A549 (cell line): ENCODE results near the gene PRPF8.

Source experiments
- BCL3 ChIP-seq: fragments of >200 bp; sonication (Bioruptor Twin); formaldehyde crosslinking; IDR thresholded peaks from 3 replicates; pipeline ENCODE4 v1.6.1; 2016
- BHLHE40 ChIP-seq: IDR thresholded peaks from 2 replicates; pipeline ENCODE4 v1.6.1; 2012; ENCODE audit warnings: low read depth, low read length, inconsistent platforms
- CBX2 ChIP-seq: fragments of 200-600 bp; sonication (generic); IDR thresholded peaks from 2 replicates; pipeline ENCODE4 v1.6.1; 2016; ENCODE audit warnings: low read depth, mild to moderate bottlenecking, borderline replicate concordance
- CEBPB ChIP-seq, 2 experiments: fragments of >200 bp in 1 of 2; sonication (Bioruptor Twin) in 1 of 2; formaldehyde crosslinking in 1 of 2; IDR thresholded peaks; 2 replicates each; pipeline ENCODE4 v1.6.1; 2012 to 2016
- CHD2 ChIP-seq: fragments of 150-350 bp; IDR thresholded peaks from 2 replicates; pipeline ENCODE4 v1.6.1; 2014; ENCODE audit warnings: low read length; ENCODE audit not compliant: partially characterized antibody
- EP300 ChIP-seq, 2 experiments: fragments of >200 bp; sonication (Bioruptor Twin); formaldehyde crosslinking; IDR thresholded peaks; 2 replicates in 1 of 2; 3 replicates in 1 of 2; pipeline ENCODE4 v1.6.1; 2016 to 2017
- FOSL2 ChIP-seq, 2 experiments: fragments of 450-650 bp in 1 of 2; fragments of >200 bp in 1 of 2; sonication (Bioruptor Twin) in 1 of 2; formaldehyde crosslinking; IDR thresholded peaks; 2 replicates each; pipeline versions ENCODE4 v1.5.0 to v1.6.1; 2016 to 2020; ENCODE audit warnings: mild to moderate bottlenecking in 1 of 2, moderate library complexity in 1 of 2
- HDAC2 ChIP-seq: fragments of 200-600 bp; sonication (generic); IDR thresholded peaks from 2 replicates; pipeline ENCODE4 v1.6.1; 2016
- MAZ ChIP-seq: fragments of 150-350 bp; IDR thresholded peaks from 2 replicates; pipeline ENCODE4 v1.6.1; 2014; ENCODE audit warnings: antibody characterized with exemption, low read depth, low read length, borderline replicate concordance
- POLR2A ChIP-seq: IDR thresholded peaks from 2 replicates; pipeline ENCODE4 v1.6.1; 2012; ENCODE audit warnings: mild to moderate bottlenecking, low read length
- RCOR1 ChIP-seq: fragments of 150-350 bp; IDR thresholded peaks from 2 replicates; pipeline ENCODE4 v1.6.1; 2014; ENCODE audit warnings: antibody characterized with exemption, low read length, low read depth
- REST ChIP-seq: fragments of 200-600 bp; sonication (generic); IDR thresholded peaks from 2 replicates; pipeline ENCODE4 v1.6.1; 2016; ENCODE audit warnings: antibody characterized with exemption, mild to moderate bottlenecking, moderate library complexity
- TF ChIP-seq, protein P1 (sequence below): fragments of >200 bp; sonication (Bioruptor Twin); formaldehyde crosslinking; IDR thresholded peaks from 3 replicates; pipeline ENCODE4 v1.5.1; 2016

GRCh38 chr17:1623057-1623630 lies 61.5 kb downstream of the PRPF8 start:
- TF ChIP-seq RCOR1 = no peak
- TF ChIP-seq, protein P1, sequence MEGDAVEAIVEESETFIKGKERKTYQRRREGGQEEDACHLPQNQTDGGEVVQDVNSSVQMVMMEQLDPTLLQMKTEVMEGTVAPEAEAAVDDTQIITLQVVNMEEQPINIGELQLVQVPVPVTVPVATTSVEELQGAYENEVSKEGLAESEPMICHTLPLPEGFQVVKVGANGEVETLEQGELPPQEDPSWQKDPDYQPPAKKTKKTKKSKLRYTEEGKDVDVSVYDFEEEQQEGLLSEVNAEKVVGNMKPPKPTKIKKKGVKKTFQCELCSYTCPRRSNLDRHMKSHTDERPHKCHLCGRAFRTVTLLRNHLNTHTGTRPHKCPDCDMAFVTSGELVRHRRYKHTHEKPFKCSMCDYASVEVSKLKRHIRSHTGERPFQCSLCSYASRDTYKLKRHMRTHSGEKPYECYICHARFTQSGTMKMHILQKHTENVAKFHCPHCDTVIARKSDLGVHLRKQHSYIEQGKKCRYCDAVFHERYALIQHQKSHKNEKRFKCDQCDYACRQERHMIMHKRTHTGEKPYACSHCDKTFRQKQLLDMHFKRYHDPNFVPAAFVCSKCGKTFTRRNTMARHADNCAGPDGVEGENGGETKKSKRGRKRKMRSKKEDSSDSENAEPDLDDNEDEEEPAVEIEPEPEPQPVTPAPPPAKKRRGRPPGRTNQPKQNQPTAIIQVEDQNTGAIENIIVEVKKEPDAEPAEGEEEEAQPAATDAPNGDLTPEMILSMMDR = no peak
- TF ChIP-seq BCL3 = no peak
- TF ChIP-seq MAZ = no peak
- TF ChIP-seq POLR2A = no peak
- no peak for TF ChIP-seq REST
- TF ChIP-seq CBX2 = no peak
- no peak for TF ChIP-seq HDAC2
- no peak for TF ChIP-seq BHLHE40
- no peak for TF ChIP-seq CHD2
- TF ChIP-seq FOSL2 (IDR thresholded peaks at IDR 0.05) = no peak
- no peak for TF ChIP-seq FOSL2 (CRISPR knock-in tag; IDR thresholded peaks at IDR 0.05)
- TF ChIP-seq CEBPB (IDR thresholded peaks at IDR 0.05) = no peak
- TF ChIP-seq EP300 (IDR thresholded peaks at IDR 0.05) = no peak
